Measurements from ENCODE around the gene RRP1. TPM values are rescaled to one million over a fixed set of nuclear protein-coding genes. Genes with fewer than 3 reads are reported as not detected.
A peak's percentile ranks its signal among the peaks of the same experiment; 100 is the strongest.

The RRP1 gene
- total and polyA plus RNA-seq, 2 of the 13 experiments (the other 11 are each of a cell fraction or from before 2014, with no cell fraction given) = 20.1 to 35.1 TPM

GRCh38 chr21:43783098-43783700 is 6.2 kb upstream of the RRP1 start (continued):
- TF ChIP-seq ZNF207 (IDR thresholded peaks at IDR 0.05; ENCODE audit: borderline replicate concordance) = no peak
- TF ChIP-seq ZNF639 (CRISPR knock-in tag; conservative IDR thresholded peaks at IDR 0.05) = peak; percentile 66; the same call in 1 of the 2 replicates
- TF ChIP-seq THAP8 (CRISPR knock-in tag; IDR thresholded peaks at IDR 0.05; ENCODE audit: borderline replicate concordance) = no peak
- no peak; the same call in 1 of the 2 replicates for TF ChIP-seq WIZ (CRISPR knock-in tag; IDR thresholded peaks at IDR 0.05)
- no peak; the same call in 1 of the 2 replicates for TF ChIP-seq PHF20 (CRISPR knock-in tag; IDR thresholded peaks at IDR 0.05)
- no peak for TF ChIP-seq ZNF101 (CRISPR knock-in tag; IDR thresholded peaks at IDR 0.05; ENCODE audit: borderline replicate concordance, low read depth)
- peak; percentile 70; the same call in 1 of the 2 replicates for TF ChIP-seq ZNF354B (CRISPR knock-in tag; IDR thresholded peaks at IDR 0.05)
- TF ChIP-seq GLI4 (CRISPR knock-in tag; IDR thresholded peaks at IDR 0.05; ENCODE audit: borderline replicate concordance) = no peak
- peak; percentile 88 for TF ChIP-seq ZNF20 (CRISPR knock-in tag; IDR thresholded peaks at IDR 0.05)
- TF ChIP-seq ZSCAN9 (CRISPR knock-in tag; IDR thresholded peaks at IDR 0.05; ENCODE audit: borderline replicate concordance) = 0 out of 2 replicates have a peak, but pooled peaks have one; percentile 68
- peak; percentile 78; the same call in 1 of the 2 replicates for TF ChIP-seq ZBED4 (CRISPR knock-in tag; IDR thresholded peaks at IDR 0.05; ENCODE audit: borderline replicate concordance)
- no peak for TF ChIP-seq ZNF180 (CRISPR knock-in tag; IDR thresholded peaks at IDR 0.05; ENCODE audit: borderline replicate concordance, low read depth)
- peak; percentile 92 for TF ChIP-seq HDAC1 (CRISPR knock-in tag; IDR thresholded peaks at IDR 0.05)
- TF ChIP-seq MTA3 (CRISPR knock-in tag; IDR thresholded peaks at IDR 0.05) = no peak
- TF ChIP-seq TBL1XR1 (IDR thresholded peaks at IDR 0.05; ENCODE audit: borderline replicate concordance, low read length, partially characterized antibody) = no peak
- no peak for TF ChIP-seq FIP1L1 (IDR thresholded peaks at IDR 0.05; ENCODE audit: borderline replicate concordance, insufficient read depth, low read depth, low read length)
- TF ChIP-seq MED1 (CRISPR knock-in tag; IDR thresholded peaks at IDR 0.05) = peak; percentile 98
- TF ChIP-seq BRF2 (CRISPR knock-in tag; IDR thresholded peaks at IDR 0.05) = peak; percentile 83; the same call in 1 of the 2 replicates
- TF ChIP-seq LRRFIP1 (CRISPR knock-in tag; conservative IDR thresholded peaks at IDR 0.05) = no peak
- TF ChIP-seq TCF7L2 (IDR thresholded peaks at IDR 0.05; ENCODE audit: low read depth, low read length) = no peak
